ENCODE data around the gene MLST8.

DNA sequence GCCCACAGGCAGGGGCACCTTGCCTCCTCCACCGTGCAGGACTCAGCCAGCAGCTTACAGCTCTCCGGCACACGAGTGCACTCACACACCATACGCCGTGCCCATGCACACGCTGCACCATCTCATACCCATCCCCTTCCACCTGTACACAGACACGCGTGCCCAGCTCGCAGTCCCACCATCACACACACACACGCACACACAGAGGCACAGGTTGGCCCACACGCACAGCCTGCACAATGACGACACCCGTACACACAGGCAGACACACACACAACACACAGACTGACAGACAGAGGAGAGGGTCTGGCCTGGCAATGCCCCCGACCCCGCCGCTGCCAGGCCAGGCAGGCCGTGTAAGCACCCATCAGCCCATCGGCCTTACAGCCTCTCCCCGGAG, 20.9 kb upstream of the MLST8 start:
- TF ChIP-seq TAF1 (IDR thresholded peaks at IDR 0.05; ENCODE audit: borderline replicate concordance, low read depth, low read length) (no peak), POLR2A (IDR thresholded peaks at IDR 0.05; ENCODE audit: low read depth, low read length) (no peak)
